Mesothelial cell of epicardium (in vitro differentiated cells): ENCODE results near the gene CACNA1A. TPM values are rescaled to one million over a fixed set of nuclear protein-coding genes. Genes with fewer than 3 reads are reported as not detected.
A peak's percentile ranks its signal among the peaks of the same experiment; 100 is the strongest.
"Not testable (repeated sequence)": the region's sequence is repeated elsewhere in the genome, so short reads cannot be mapped to it uniquely, and the experiment has no call there.

Experiments used
- DNase-seq, 2 experiments: peaks; one replicate each; pipeline ENCODE4 v3.0.0; 2021; ENCODE audit warnings: low spot score in 2 of 2; ENCODE audit not compliant: unreplicated experiment in 2 of 2
- H3K27ac Mint-ChIP-seq: 2 replicates; pipeline ENCODE4 v1.8.0; 2021; ENCODE audit warnings: mixed read lengths
- H3K27me3 Mint-ChIP-seq: 2 replicates; pipeline ENCODE4 v1.8.0; 2021; ENCODE audit warnings: low read depth, mixed read lengths
- H3K36me3 Mint-ChIP-seq: 2 replicates; pipeline ENCODE4 v1.8.0; 2021; ENCODE audit warnings: mixed read lengths
- H3K4me1 Mint-ChIP-seq: 2 replicates; pipeline ENCODE4 v1.8.0; 2021; ENCODE audit warnings: mixed read lengths
- H3K4me3 Mint-ChIP-seq: 2 replicates; pipeline ENCODE4 v1.8.0; 2021; ENCODE audit warnings: mild to moderate bottlenecking, moderate library complexity, mixed read lengths
- H3K9me3 Mint-ChIP-seq: 2 replicates; pipeline ENCODE4 v1.8.0; 2021; ENCODE audit warnings: mixed read lengths
- total RNA-seq: library from RNA; stranded (reverse); gene quantifications from 3 replicates; pipeline ENCODE4 v1.2.1, GENCODE V29; 2021
- TF ChIP-seq, protein P1 (sequence below): fragments of 200-600 bp; sonication (generic); IDR thresholded peaks from one replicate; pipeline ENCODE4 v1.5.0; 2021; ENCODE audit warnings: antibody characterized with exemption; ENCODE audit not compliant: unreplicated experiment

Gene CACNA1A
- total RNA-seq, 1 donor from 2014 or later: 1.0 TPM

DNA sequence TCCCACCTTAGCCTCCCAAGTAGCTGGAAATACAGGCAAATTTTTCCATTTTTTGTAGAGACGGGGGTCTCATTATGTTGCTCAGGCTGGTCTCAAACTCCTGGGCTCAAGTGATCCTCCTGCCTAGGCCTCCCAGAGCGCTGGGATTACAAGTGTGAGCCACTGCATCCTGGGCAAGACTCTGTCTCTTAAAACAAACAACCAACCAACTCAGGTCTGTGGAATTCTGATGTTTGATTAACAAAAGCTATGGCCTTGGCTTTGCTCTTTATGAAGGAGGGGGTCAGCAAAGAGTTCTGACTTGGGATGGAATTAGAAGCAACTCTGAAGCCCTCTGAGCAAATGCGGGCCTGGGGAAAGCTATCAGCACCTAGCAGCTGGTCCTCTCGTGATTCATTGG is 238.4 kb downstream of the CACNA1A start:
- H3K27ac Mint-ChIP-seq: no peak overlapping the region

DNA sequence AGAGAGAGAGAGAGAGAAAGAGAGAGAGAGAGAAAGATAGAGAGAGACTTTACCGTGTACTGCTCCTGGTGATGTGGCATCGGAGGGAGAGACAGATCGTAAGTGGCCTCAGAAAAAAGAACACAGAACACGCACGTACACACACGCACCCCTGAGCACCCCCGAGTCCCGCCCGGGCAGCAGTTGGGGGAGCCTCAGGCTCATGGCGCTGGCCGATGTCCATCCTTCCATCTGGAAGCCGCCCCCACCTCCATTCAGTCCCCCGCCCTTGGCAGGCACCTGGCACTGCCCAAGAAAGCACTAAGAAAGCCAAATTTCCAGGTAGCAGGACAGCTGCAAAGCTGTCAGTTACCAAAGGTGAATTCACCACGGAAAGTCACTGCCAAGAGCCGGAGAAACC is 239.1 kb downstream of the CACNA1A start:
- Mint-ChIP-seq H3K9me3 (no peaks in the 10 kb centered on the region), H3K4me3 (no peak overlapping the region), H3K27ac (no peak overlapping the region), H3K27me3 (peaks cover 17% of the 10 kb centered on the region), H3K36me3 (no peaks in the 10 kb centered on the region), H3K4me1 (peaks cover 2% of the 10 kb centered on the region)
- TF ChIP-seq, protein P1, sequence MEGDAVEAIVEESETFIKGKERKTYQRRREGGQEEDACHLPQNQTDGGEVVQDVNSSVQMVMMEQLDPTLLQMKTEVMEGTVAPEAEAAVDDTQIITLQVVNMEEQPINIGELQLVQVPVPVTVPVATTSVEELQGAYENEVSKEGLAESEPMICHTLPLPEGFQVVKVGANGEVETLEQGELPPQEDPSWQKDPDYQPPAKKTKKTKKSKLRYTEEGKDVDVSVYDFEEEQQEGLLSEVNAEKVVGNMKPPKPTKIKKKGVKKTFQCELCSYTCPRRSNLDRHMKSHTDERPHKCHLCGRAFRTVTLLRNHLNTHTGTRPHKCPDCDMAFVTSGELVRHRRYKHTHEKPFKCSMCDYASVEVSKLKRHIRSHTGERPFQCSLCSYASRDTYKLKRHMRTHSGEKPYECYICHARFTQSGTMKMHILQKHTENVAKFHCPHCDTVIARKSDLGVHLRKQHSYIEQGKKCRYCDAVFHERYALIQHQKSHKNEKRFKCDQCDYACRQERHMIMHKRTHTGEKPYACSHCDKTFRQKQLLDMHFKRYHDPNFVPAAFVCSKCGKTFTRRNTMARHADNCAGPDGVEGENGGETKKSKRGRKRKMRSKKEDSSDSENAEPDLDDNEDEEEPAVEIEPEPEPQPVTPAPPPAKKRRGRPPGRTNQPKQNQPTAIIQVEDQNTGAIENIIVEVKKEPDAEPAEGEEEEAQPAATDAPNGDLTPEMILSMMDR: no peak
- DNase-seq: no peak

More for the DNA sequence above, 238.4 kb downstream of the CACNA1A start:
- Mint-ChIP-seq H3K4me3 (no peak overlapping the region), H3K27me3 (peaks cover 14% of the 10 kb centered on the region), H3K9me3 (no peaks in the 10 kb centered on the region), H3K4me1 (no peaks in the 10 kb centered on the region), H3K36me3 (no peaks in the 10 kb centered on the region)
- DNase-seq: no peak
- TF ChIP-seq, protein P1: no peak

DNA sequence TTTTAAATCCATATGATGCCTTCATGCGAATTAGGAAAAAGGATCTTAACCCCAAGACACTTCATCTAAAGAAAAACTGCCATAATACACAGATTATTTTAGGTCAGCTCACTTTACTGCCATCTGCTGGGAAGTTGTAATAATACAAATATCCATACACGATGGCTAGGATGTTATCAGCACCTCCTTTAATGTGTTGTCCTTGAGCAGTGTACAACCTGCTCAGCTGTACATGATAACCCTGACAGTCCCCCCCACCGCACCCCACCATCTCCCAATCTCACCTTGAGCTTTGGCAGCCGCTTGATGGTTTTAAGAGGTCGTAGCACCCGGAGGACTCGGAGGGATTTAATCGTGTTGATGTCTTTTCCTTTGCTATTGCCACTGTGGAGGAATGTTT is 243.8 kb downstream of the CACNA1A start:
- Mint-ChIP-seq H3K27ac (no peak overlapping the region), H3K9me3 (no peaks in the 10 kb centered on the region), H3K27me3 (peaks cover 26% of the 10 kb centered on the region), H3K4me3 (no peak overlapping the region), H3K36me3 (no peaks in the 10 kb centered on the region), H3K4me1 (peaks cover 2% of the 10 kb centered on the region)
- DNase-seq: no peak
- TF ChIP-seq, protein P1: peak; percentile 63

DNA sequence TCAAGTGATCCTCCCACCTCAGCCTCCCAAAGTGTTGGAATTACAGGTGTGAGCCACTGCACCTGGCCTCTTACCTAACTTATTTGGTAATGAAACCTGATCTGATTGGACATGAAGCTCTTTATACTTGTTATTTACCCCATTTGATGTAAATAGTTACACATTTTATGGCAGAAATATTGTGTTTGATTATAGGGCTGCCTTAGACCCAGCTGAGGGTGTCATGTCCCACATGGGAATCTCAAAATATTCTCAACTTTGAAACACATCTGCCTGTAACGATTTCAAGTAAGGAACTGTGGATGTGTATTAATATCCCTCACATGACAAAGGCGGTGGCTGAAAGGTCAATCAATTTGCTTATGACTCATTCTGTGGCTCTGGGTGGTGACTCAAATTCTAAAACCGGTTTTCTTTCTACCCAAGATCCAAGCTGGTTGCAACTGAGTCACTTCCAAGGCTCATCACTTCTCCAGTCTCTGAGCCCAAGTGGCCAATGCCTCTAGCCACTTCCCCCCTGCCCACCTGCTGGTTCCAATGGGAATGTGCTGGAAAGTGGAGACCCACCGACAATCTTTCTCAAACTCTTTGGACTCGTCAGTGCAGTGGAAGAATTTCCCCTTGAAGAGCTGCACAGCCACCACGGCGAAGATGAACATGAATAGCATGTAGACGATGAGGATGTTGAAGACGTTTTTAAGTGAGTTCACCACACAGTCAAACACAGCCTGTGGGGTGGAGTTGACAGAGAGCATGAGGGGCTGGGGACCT is 245.2 kb downstream of the CACNA1A start:
- TF ChIP-seq, protein P1: no peak
- DNase-seq: no peak
- peaks cover 36% of the 10 kb centered on the region for H3K27me3 Mint-ChIP-seq
- H3K27ac Mint-ChIP-seq: no peak overlapping the region
- H3K4me1 Mint-ChIP-seq: peaks cover 2% of the 10 kb centered on the region
- no peaks in the 10 kb centered on the region for H3K36me3 Mint-ChIP-seq
- H3K9me3 Mint-ChIP-seq: peaks cover 4% of the 10 kb centered on the region
- no peak overlapping the region for H3K4me3 Mint-ChIP-seq

DNA sequence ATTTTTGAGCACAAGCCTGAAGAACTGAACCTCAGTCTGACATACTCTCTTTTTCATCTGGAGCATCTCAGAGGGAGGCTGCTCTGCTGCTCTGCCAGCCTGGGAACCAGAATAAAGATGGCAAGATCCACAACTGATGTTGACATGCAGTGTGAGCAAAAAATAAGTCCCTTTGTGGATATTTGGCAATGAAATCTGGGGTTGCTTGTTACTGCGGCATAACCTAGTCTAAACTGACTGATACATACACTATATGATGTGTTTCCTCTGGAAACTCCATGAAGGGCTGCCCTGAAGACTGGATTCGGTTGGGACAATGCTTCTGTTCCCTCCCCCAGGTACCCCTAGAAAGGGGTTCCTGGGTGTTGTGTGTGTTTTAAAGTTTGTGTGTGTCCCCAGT is 249.4 kb downstream of the CACNA1A start:
- no peaks in the 10 kb centered on the region for H3K4me1 Mint-ChIP-seq
- H3K36me3 Mint-ChIP-seq: no peaks in the 10 kb centered on the region
- no peak overlapping the region for H3K27ac Mint-ChIP-seq
- peaks cover 47% of the 10 kb centered on the region for H3K27me3 Mint-ChIP-seq
- H3K4me3 Mint-ChIP-seq: no peak overlapping the region
- DNase-seq: no peak
- peaks cover 8% of the 10 kb centered on the region for H3K9me3 Mint-ChIP-seq
- TF ChIP-seq, protein P1: no peak

DNA sequence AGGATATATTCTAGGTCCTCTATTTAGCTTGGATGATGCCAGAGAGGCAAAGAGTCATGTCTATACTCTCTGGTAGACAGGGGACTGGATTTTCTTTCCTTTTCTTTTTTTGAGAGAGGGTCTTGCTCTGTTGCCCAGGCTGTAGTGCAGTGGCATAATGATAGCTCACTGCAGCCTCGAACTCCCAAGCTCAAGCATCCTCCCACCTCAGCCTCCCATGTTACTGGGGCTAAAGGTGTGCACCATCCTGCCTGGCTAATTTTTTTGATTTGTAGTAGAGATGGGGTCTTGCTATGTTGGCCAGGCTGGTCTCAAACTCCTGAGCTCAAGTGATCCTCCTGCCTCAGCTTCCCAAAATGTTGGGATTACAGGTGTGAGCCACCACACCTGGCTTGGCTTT is 249.9 kb downstream of the CACNA1A start:
- H3K27me3 Mint-ChIP-seq: peaks cover 47% of the 10 kb centered on the region
- not testable (repeated sequence) for H3K9me3 Mint-ChIP-seq, H3K36me3 Mint-ChIP-seq, H3K27ac Mint-ChIP-seq, DNase-seq, H3K4me3 Mint-ChIP-seq, H3K4me1 Mint-ChIP-seq
